HG02938 (cell line): ENCODE measurements around the gene MBD3.
"Not testable (repeated sequence)": the region's sequence is repeated elsewhere in the genome, so short reads cannot be mapped to it uniquely, and the experiment has no call there.

Experiments
- ATAC-seq: cut with Tn5 transposase; IDR thresholded peaks from one replicate; pipeline ENCODE4 v1.9.1; 2021; ENCODE audit warnings: mild to moderate bottlenecking, moderate library complexity; ENCODE audit not compliant: unreplicated experiment

Gene MBD3, protein sequence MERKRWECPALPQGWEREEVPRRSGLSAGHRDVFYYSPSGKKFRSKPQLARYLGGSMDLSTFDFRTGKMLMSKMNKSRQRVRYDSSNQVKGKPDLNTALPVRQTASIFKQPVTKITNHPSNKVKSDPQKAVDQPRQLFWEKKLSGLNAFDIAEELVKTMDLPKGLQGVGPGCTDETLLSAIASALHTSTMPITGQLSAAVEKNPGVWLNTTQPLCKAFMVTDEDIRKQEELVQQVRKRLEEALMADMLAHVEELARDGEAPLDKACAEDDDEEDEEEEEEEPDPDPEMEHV

DNA sequence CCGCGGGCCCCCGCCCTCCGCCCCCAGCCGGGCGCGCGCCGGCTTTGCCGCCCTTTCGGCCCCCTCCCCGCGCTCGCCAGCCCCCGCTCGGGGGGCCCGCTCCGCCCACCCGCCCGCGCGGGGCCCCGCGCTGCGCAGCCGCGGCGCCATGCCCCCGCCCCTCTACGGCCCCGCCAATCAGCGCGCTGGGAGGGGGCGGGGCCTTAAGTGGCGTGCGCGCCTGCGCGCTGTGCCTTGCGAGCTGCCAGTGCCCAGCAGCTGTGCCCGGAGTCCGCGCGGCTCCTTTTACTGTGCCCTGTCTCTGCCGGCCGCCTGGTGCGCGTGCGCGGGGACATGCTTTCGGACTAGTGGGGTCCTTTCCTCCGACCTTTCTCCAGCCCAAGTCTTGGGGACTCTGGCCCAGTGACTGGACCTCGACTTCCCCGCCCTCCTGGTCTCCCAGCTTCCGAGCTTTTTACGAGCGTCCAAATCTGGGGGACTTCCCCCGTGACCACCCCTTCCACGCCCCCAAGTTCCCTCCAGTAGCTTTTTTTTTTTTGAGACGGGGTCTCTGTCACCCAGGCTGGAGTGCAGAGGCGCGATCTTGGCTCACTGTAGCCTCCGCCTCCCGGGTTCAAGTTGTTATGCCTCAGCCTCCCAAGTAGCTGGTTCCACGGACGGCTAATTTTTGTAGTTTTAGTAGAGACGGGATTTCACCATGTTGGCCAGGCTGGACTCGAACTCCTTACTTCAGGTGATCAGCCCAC, at the start of gene MBD3:
Gene MBD3, minus strand, starts transcription at position 111 of the 746 bp plus-strand sequence. CDS start 234 bp downstream, outside the sequence.
- peak; percentile 46 for ATAC-seq

DNA sequence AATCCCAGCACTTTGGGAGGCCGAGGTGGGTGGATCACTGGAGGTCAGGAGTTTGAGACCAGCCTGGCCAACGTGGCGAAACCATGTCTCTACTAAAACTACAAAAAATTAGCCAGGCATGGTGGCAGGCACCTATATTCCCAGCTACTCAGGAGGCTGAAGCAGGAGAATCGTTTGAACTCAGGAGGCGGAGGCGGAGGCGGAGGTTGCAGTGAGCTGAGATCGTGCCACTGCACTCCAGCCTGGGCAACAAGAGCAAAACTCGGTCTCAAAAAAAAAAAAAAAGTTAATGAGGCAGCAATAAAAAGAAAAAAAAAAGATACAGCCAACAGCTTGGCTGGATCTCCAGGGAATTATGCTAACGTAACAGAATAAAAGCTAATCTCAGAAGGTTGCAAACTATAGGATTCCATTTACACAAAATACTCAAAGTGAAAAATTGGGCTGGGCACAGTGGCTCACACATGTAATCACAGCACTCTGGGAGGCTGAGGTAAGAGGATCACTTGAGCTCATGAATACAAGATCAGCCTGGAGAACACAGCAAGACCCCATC, 48.3 kb upstream of the MBD3 start:
- not testable (repeated sequence) for ATAC-seq

DNA sequence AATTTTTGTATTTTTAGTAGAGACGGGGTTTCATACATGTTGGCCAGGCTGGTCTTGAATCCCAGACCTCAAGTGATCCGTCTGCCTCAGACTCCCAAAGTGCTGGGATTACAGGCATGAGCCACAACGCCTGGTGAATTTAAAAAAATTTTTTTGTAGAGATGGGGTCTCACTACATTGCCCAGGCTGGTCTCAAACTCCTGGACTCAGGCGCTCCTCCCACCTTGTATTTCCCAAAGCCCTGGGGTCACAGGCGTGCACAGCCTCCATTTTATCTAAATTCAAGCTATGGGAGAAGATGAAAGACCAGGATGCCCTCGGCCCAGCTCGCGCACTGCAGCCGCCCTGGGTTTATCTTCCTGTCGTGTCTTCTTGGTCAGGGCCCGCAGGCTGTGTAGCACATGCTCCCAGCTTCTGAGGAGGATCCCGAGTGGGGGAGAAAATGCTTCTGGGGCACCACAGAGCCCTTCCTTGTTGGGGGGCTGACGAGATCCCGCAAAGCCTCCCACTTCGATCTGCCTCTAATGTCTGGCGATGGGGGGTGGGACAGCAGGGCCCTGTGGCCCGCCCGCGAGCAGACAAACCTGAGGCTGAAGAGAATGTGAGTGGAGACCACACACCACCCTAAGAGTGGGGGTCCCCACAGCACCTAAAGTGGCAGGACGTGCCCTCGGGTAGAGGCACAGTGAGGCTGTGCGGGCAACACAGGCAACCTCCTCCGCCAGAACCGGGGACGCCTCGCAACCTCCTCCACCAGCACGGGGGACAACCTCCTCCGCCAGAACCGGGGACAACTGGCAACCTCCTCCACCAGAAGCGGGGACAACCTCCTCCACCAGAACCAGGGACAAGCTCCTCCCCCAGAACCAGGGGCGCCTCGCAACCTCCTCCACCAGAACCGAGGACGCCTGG, 43.9 kb upstream of the MBD3 start:
- ATAC-seq, result no peak

DNA sequence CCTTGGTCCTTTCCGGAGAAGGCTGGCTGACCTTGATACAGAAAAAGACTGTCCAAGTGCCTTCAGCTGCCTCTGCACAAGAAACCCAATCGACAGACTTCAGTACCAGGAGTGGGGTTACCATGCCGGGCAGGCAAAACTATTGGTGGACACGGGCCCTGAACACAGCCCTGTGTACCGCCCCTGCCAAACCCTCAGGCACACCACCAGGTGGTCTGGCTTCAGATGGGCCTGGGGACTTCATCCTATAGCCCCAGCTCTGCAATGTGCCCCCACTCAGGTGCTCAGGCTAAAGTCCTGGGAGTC, 42.2 kb upstream of the MBD3 start:
- no peak for ATAC-seq

DNA sequence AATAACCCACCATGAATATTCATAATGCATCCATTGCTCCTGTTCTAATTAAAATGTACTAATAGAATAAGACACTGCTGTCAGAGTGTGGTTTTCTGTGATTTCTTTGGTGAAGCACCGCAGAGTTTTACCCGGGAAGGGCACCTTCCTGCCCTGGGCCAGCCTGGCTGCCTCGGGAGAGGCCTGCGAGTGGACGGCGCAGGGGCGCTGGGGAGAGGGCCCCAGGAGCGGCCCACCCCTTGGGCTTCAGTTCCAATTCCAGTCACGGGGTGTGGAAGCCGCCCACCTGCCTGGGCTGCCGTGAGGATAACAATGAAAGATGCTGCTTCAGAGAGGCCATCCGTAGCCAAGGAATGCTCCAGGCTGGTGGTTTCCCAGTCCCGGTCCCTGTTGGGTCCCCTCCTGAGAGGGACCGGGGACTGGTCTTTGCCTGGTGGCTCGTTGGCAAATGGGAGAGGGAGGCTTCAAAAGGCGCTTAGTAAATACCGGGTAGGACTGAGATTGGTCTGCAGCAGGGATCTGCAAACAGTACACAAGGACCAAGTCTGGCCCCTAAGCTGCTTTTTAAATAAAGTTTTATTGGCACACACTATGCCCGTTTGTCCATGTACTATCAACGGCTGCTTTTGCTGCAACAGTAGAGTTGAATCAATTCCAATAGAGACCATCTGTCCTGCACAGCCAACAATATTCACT, 41.7 kb upstream of the MBD3 start:
- no peak for ATAC-seq

DNA sequence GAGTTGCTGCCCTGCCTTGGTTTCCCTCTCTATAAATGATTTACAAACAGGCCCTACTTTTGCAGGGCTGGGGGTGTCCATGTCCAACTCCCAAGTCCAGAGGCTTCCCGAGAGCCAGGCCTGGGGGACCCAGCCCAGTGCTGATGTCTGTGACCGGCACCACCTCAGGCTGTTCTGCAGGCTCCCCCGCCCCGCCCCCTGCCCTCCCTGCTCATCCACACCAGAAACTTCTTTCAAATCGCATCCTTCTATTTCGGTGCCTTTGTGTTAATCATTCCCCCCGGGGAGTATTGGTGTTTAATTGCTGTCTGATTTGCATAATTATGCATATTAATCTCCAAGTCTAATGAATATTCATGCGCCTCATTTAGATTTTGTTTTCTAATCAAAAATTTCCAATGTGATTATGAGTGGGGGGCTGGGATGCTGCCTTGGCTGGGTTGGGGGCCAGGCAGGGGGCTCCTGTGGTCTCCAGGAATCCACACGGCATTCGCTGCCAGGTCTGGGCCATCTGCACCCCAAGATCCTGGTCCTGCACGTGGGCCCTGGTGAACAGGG, 40.7 kb upstream of the MBD3 start:
- no peak for ATAC-seq

DNA sequence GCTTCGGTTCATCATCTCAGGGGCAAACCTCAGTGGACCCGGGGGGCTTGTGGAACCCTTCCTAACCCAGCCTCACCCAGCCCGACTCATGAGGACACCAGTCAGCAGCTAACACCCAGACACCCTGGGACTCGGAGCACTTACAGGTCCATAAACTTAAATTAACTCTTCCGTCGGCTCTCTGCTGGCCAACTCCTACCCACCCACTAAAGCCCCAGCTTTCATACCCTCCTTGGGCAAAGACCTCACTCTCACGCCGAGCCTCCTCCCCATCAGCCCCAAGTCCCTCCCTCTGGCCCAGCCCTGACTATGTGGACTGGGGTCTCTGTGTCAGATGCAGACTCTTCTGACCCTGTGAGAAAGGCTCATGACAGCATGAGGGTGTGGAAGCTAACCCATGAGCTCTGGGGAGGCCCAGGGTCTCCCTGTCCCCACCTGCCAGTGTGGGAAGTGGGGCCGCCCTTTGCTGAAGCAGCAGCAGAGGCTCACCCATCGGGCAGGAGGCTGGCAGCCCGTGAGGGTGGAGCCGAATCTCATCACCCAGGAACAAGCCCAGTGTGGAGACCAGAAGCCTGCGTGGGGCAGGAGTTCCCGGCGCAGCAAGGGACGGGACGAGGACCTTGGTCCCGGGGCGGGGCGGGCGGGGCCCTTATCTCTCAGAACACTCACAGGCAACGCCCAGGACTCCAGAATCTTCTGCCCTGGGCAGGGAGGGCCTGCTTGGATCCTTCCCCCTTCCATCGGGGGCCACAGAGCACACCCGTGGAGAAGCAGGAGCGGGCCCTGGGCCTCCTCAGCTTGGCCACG, 40.0 kb upstream of the MBD3 start:
- no peak for ATAC-seq

DNA sequence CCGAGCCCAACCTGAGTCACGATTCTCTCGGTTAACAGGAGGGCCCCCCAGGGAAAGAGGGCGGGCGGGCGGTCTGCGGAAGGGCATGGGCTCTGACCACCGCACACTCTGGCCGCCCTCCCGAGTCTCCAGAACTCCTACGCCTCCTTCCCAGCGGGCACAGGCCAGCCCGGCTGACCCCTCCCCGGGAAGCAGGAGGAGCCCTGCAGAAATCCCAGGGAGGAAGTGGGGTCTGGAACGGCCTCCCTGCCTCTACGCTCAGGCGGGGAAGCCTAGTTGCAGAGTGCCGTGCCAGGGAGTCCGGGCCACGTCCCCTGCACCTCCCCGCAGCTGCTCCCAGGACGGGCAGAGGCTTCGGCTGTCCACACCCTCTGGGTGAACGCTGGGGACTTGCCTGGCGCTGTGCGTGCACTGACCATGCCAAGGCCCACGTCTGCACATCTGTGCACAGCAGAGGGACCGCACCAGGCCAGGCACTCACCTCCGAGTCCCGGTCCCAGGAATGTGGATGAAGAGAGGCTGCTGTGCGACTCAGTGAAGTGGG, 39.0 kb upstream of the MBD3 start:
- no peak for ATAC-seq

DNA sequence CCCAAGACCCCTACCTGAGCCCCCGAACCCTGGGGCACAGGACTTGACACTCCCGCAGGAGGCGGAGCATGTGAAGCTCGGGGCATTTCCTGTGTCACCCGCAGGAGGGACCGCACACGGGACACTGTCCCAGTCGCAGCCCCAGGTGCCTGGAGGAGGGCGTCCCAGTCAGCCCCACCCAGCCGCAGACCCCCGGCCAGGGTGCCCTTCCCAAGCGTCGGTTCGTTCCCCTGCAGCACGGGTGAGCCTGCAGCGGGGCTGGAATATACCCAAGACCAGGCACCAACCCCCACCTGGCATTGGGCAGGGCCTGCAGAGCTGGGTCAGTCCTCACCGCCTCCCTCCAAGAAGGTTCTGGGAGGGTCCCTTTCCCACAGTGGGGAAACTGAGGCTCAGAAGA, 38.1 kb upstream of the MBD3 start:
- no peak for ATAC-seq

DNA sequence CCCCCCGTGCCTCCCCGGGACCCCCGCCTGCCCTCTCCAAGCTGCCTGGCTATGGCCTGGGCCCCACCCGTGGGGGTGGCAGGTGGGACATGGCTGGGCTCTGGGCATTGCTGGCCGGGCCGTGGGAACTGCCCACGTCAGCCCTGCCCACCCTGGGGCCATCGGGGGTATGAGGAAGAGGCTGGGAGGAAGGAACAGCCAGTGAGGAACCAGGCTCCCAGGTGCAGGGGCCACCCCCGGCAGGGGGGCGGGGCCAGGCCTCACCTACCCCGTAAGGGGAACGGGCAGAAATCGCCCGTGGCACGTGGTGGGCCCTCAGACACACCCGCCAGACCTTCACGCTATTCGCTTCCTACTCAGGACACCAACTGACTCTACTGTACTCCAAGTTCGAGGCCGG, 37.3 kb upstream of the MBD3 start:
- ATAC-seq, result no peak

DNA sequence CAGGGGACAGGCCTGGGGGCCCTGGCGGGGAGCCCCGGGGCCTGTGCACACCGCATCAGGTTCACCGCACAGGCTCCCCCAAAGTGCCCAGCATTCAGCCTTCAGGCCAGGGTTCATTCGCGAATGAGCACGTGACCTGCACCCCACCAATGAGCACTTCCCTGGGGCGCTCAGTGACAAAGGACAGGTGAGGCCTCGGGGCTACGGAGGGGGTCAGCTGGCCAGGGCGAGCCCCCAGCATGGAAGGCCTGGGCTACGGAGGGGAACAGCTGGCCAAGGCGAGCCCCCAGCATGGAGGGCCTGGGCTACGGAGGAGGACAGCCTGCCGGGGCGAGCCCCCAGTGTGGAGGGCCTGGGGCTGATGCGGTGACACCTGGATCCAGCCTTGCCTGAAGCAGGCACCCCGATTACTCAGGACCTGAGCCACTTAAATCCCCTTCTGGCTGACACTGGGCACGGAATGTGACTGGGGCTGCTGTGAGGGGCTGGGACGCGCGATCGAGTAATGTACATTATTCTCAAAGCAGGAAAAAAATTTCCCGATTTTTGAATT, 36.7 kb upstream of the MBD3 start:
- no peak for ATAC-seq

DNA sequence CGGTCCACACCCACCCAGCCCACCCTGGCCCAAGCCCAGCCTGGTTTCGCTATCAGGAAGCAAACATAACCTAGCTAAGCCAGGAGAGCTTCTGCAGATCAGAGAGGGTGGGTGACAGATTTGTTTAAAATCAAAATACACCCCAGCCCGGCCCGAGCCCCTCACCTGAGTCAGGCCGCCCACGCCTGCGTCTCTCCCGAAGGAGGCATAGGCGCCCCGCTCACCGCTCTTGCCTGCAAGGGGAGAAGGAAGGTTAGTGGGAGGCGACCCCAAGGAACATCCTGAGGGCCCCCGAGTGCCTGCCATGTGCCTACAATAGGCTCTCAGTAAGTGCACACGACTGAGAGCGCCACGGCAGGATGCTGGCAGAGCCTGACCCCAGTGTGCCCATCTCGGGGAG, 34.5 kb upstream of the MBD3 start:
- no peak for ATAC-seq

DNA sequence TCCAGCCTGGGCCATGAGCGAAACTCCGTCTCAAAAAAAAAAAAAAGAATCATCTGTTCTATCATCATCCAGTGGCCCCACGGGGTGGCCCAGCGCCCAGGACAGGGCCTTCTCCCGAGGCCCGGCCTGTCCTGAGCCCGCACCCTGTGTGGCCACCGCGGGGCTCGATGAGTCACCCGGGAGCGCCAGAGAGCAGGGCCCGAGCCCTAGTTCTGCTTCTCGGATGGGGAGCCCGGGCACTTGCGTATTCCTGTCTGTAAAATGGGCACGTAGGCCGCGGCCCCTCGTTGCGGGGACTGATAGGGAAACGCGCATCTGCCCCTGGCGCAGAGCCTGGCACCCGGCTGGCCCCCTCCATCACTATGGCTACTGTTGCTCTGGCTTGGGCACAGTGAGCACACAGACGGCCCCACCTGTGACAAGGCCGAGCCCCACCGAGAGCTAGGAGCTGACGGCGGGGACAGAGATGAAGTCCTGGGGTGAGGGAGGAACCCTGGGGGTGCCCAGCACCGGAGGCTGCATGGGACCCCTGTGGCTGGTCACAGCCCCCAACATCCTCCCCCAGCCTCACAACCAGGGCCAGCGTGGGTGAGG, 33.8 kb upstream of the MBD3 start:
- ATAC-seq, result no peak

DNA sequence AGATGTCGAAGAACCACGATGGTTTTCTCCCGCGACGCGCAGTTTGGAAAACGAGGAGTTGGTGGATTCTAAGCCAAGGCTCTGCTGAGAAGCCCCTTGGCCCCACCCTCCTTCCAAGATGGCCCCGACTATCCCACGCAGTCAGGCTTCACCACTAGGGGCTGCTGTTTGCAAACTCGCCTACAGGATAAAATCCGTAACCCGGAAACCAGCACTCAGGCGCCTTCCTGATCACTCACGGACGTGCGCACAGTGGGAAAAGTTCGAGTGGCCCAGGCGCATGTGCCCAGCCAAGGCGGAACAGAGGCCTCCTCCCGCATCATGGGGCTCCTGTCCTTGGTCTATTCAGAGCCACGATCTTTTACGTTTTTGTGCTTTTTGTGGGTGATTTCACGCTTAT, 31.8 kb upstream of the MBD3 start:
- ATAC-seq, result no peak

DNA sequence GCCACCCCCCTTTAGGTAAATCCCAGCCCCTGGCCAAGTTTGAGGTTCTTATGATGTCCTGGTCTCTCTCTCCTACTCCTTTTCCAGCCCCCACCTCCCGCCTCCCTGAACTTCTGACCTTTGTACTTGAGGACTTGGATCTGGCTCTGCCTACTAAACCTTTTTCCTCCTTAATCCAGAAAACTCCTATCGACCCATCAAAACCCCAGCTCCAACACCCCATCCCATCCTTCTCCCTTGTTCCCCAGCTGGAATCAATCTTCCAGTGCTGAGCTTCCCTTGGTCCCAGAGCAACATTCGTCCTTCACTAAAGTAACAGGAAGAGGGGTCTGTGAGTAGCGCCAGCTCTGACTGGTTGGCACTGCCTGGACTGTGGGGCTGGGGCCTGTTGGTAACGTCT, 29.9 kb upstream of the MBD3 start:
- ATAC-seq, result no peak

DNA sequence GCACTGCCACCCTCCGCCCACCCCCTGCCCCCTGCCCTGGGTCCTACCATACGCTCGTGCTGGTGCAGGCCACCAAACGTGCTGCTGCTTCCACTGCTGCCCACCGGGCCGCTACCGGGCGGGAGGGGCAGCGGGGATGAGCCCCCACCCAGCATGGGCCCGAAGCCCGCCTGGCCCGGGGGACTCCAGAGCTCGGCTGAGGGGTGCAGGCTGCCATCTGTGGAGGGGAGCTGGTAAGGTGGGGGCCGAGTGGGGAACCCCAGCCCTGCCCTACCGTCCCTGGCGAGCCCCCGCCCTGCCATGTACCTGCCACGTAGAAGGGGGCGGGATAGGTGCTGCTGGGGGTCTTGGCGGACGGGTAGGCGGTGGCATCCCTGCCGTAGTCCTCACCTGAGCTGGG, 29.3 kb upstream of the MBD3 start:
- ATAC-seq, result no peak

DNA sequence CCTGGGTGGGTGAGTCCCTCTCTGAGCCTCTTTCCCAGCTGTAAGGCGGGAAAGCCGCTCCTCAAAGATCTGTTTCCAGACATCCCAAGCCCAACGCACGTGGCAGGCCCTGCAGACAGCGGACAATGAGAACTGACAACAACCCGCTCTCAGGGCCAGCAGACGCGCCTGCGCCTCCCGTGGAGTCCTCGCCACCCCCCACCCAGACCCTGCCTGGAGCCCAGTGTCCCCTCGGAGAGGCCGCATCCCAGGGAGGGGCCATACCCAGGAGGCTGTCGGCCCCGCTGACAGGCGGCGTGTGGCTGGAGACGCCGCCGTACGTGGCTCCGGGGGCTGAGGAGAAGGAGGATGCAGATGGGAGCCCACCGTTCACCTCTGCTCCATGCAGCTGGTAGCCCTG, 28.9 kb upstream of the MBD3 start:
- no peak for ATAC-seq

DNA sequence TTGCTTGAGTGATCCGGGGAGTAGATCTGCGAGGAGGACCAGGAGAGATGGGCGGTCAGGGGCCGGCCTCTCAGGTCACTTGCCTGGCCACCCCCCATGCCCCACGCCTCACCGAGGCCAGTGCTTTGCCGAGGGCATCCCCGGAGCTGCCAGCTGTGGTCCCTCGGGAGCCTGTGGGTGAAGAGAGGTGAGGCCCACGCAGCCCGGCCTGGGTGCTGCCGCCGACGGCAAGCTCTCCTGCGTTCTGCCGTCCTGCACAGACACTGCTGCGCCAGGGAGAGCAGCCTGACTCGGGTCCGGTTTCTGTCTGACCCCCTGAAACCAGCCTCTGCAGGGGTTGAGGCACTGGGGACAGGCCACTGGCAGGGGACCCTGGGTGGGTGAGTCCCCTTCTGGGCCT, 28.4 kb upstream of the MBD3 start:
- ATAC-seq, result no peak

DNA sequence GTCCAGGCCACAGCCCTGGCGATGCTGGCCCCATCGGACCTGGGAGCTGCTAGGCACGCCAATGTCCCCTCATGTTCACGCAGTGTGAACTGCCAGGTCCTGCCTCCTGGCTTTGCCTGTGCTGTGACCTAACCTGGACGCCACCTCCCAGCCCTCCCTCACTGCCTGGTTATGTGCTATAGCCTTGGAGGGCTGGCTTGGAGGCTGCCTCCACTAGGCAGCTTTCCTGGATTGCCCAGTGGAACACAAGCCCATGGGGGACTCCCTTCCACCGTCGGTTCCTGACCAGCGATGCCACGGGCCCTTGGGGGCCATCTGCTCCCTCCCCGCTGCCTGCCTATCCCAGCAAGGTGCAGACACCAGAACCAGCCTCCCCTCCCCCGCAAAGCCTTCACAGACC, 27.8 kb upstream of the MBD3 start:
- no peak for ATAC-seq
